HepG2 (cell line): ENCODE results near the gene SLC26A5. TPM values are rescaled to one million over a fixed set of nuclear protein-coding genes. Genes with fewer than 3 reads are reported as not detected.

ENCODE experiments used
- AHR ChIP-seq: IDR thresholded peaks from 2 replicates; pipeline ENCODE4 v1.6.1; 2018; ENCODE audit warnings: missing genetic modification reagents, missing compliant biosample characterization
- CSRNP1 ChIP-seq: sonication (generic); formaldehyde crosslinking; IDR thresholded peaks from 2 replicates; pipeline ENCODE4 v1.8.1; 2023; ENCODE audit warnings: mild to moderate bottlenecking, missing genetic modification reagents
- DMAP1 ChIP-seq: IDR thresholded peaks from 2 replicates; pipeline ENCODE4 v1.6.1; 2016
- FUBP1 ChIP-seq: sonication (generic); formaldehyde crosslinking; IDR thresholded peaks from 2 replicates; pipeline ENCODE4 v1.5.1; 2020; ENCODE audit warnings: missing genetic modification reagents, mild to moderate bottlenecking, borderline replicate concordance
- GTF3A ChIP-seq: sonication (generic); formaldehyde crosslinking; conservative IDR thresholded peaks from 2 replicates; pipeline ENCODE4 v1.4.0; 2020; ENCODE audit warnings: mild to moderate bottlenecking, missing genetic modification reagents
- HDAC1 ChIP-seq: sonication (generic); formaldehyde crosslinking; IDR thresholded peaks from 2 replicates; pipeline ENCODE4 v1.5.1; 2020; ENCODE audit warnings: mild to moderate bottlenecking, missing genetic modification reagents
- IKZF5 ChIP-seq: IDR thresholded peaks from 2 replicates; pipeline ENCODE4 v1.6.1; 2018; ENCODE audit warnings: missing genetic modification reagents, mild to moderate bottlenecking, missing compliant biosample characterization
- KLF6 ChIP-seq: IDR thresholded peaks from 2 replicates; pipeline ENCODE4 v1.8.0; 2016; ENCODE audit warnings: missing biosample characterization, missing genetic modification reagents
- PHB2 ChIP-seq: fragments of 450-650 bp; IDR thresholded peaks from 2 replicates; pipeline ENCODE4 v1.6.1; 2018; ENCODE audit not compliant: partially characterized antibody
- POLR2AphosphoS2 ChIP-seq: IDR thresholded peaks from 2 replicates; pipeline ENCODE4 v1.6.1; 2011; ENCODE audit warnings: low read depth, low read length, improper control_type of control experiment
- SALL1 ChIP-seq: sonication (generic); formaldehyde crosslinking; IDR thresholded peaks from 2 replicates; pipeline ENCODE4 v1.8.0; 2022; ENCODE audit warnings: mild to moderate bottlenecking, missing genetic modification reagents
- SRY ChIP-seq: sonication (generic); formaldehyde crosslinking; IDR thresholded peaks from 2 replicates; pipeline ENCODE4 v1.8.0; 2022; ENCODE audit warnings: mild to moderate bottlenecking, missing genetic modification reagents
- TFE3 ChIP-seq: IDR thresholded peaks from 2 replicates; pipeline ENCODE4 v1.6.1; 2016
- ZC3H13 ChIP-seq: sonication (generic); formaldehyde crosslinking; IDR thresholded peaks from 2 replicates; pipeline ENCODE4 v1.8.1; 2023; ENCODE audit warnings: mild to moderate bottlenecking, missing genetic modification reagents, moderate library complexity
- ZMAT5 ChIP-seq: sonication (generic); formaldehyde crosslinking; IDR thresholded peaks from 2 replicates; pipeline ENCODE4 v1.5.0; 2020; ENCODE audit warnings: mild to moderate bottlenecking, low read depth, missing genetic modification reagents, borderline replicate concordance
- ZNF280B ChIP-seq: sonication (generic); formaldehyde crosslinking; IDR thresholded peaks from 2 replicates; pipeline ENCODE4 v1.5.0; 2020; ENCODE audit warnings: missing genetic modification reagents, mild to moderate bottlenecking, borderline replicate concordance
- ZNF34 ChIP-seq: sonication (generic); formaldehyde crosslinking; IDR thresholded peaks from 2 replicates; pipeline ENCODE4 v1.4.0; 2020; ENCODE audit warnings: mild to moderate bottlenecking, missing genetic modification reagents, borderline replicate concordance
- ZNF589 ChIP-seq: sonication (generic); formaldehyde crosslinking; conservative IDR thresholded peaks from 2 replicates; pipeline ENCODE4 v1.8.0; 2022; ENCODE audit warnings: mild to moderate bottlenecking, moderate library complexity, missing genetic modification reagents
- ZNF749 ChIP-seq: sonication (generic); formaldehyde crosslinking; IDR thresholded peaks from 2 replicates; pipeline ENCODE4 v1.8.0; 2022; ENCODE audit warnings: mild to moderate bottlenecking, missing genetic modification reagents, moderate library complexity, borderline replicate concordance
- ZNF777 ChIP-seq: sonication (generic); formaldehyde crosslinking; IDR thresholded peaks from 2 replicates; pipeline ENCODE4 v1.4.0; 2020; ENCODE audit warnings: missing genetic modification reagents
- ZNF780A ChIP-seq: sonication (generic); formaldehyde crosslinking; IDR thresholded peaks from 2 replicates; pipeline ENCODE4 v1.8.0; 2022; ENCODE audit warnings: mild to moderate bottlenecking, missing genetic modification reagents, moderate library complexity
- polyA plus RNA-seq, 8 experiments: library from polyadenylated mRNA; depleted of rRNA in 3 of 8; stranded (reverse) in 7 of 8; unstranded in 1 of 8; fragments of >200 nt; fragmentation: Illumina TruSeq in 4 of 8; extraction: Trizol in 4 of 8; gene quantifications; 2 replicates each; pipeline versions ENCODE4 v1.2.1 to v1.2.3, GENCODE V29; 2011 to 2016; ENCODE audit warnings: low read depth in 4 of 8, missing spikeins in 1 of 8, mixed read lengths in 1 of 8; ENCODE audit not compliant: insufficient read depth in 1 of 8
- total RNA-seq, 5 experiments: library from RNA; depleted of rRNA; stranded (reverse); fragments of >200 nt; fragmentation: Illumina TruSeq; extraction: Trizol; gene quantifications; 2 replicates each; pipeline ENCODE4 v1.2.3, GENCODE V29; 2016; ENCODE audit warnings: low read depth in 1 of 5

Gene SLC26A5
- total and polyA plus RNA-seq, 2 of the 13 experiments (the other 11 are each of a cell fraction or from before 2014, with no cell fraction given): 0.08 to 0.11 TPM

- TF ChIP-seq FUBP1 (CRISPR knock-in tag) (no peak), POLR2AphosphoS2 (no peak), ZNF777 (CRISPR knock-in tag) (no peak), PHB2 (no peak), ZNF589 (CRISPR knock-in tag) (no peak), CSRNP1 (CRISPR knock-in tag) (no peak), ZNF280B (CRISPR knock-in tag) (peak; percentile 67; the same call in 1 of the 2 replicates), SALL1 (peak; percentile 67), ZNF780A (CRISPR knock-in tag) (no peak), GTF3A (0 out of 2 replicates have a peak, but pooled peaks have one; percentile 5), HDAC1 (CRISPR knock-in tag) (peak; percentile 91), ZMAT5 (no peak), IKZF5 (CRISPR knock-in tag) (peak; percentile 85), AHR (CRISPR knock-in tag) (no peak; the same call in 1 of the 2 replicates), SRY (no peak; the same call in 1 of the 2 replicates), ZNF749 (CRISPR knock-in tag) (no peak), ZNF34 (no peak), KLF6 (no peak), ZC3H13 (no peak), TFE3 (CRISPR knock-in tag) (no peak; the same call in 1 of the 2 replicates), DMAP1 (peak; percentile 96)
These were observed 98.3 kb downstream of the SLC26A5 start, which contains the start of gene PSMC2 (continued) for GRCh38 chr7:103347507-103348267.
